IMR-90 (cell line): Measurements from ENCODE around the gene RHPN2. TPM values are rescaled to one million over a fixed set of nuclear protein-coding genes. Genes with fewer than 3 reads are reported as not detected.

Source experiments
- ATAC-seq: fragments of 200-7000 bp; cut with Tn5 transposase; 2 replicates; pipeline ENCODE4 v1.9.1; 2020; ENCODE audit warnings: low read depth, mild to moderate bottlenecking, moderate library complexity
- BruUV-seq: library from RNA; stranded (reverse); fragments of 400-500 nt; replicated peaks from 2 replicates; lab custom pipeline; 2021; lab: Mats Ljungman, UMichigan
- CTCF ChIA-PET: fragments of 300-600 bp; formaldehyde crosslinking; extraction: SDS; loops from one replicate; lab custom pipeline; 2021; ENCODE audit warnings: antibody characterized with exemption; lab: Yijun Ruan, JAX
- POLR2A ChIA-PET: fragments of 300-600 bp; sonication (Branson Sonifier 250); formaldehyde crosslinking; loops from one replicate; lab custom pipeline; 2022; ENCODE audit warnings: antibody characterized with exemption; ENCODE audit not compliant: unreplicated experiment; lab: Charles Lee
- DNase-seq: peaks from one replicate; pipeline ENCODE4 v3.0.0; 2013
- H2AFZ ChIP-seq: replicated peaks from 2 replicates; pipeline ENCODE3; 2013; ENCODE audit warnings: low read length, mild to moderate bottlenecking; ENCODE audit not compliant: poor library complexity
- H2AK5ac ChIP-seq: 2 replicates; pipeline ENCODE4 v1.6.1; 2013; ENCODE audit warnings: low read depth, low read length, inconsistent platforms
- H2AK9ac ChIP-seq: replicated peaks from 2 replicates; pipeline ENCODE3; 2013; ENCODE audit warnings: mild to moderate bottlenecking, low read depth, low read length, moderate library complexity; ENCODE audit not compliant: poor library complexity
- H2BK120ac ChIP-seq: 2 replicates; pipeline ENCODE4 v1.6.1; 2013; ENCODE audit warnings: low read depth, low read length, inconsistent platforms
- H2BK15ac ChIP-seq: 3 replicates; pipeline ENCODE4 v1.6.1; 2013; ENCODE audit warnings: low read depth, low read length, inconsistent platforms
- H2BK20ac ChIP-seq: 2 replicates; pipeline ENCODE4 v1.6.1; 2013; ENCODE audit warnings: low read depth, mild to moderate bottlenecking, inconsistent platforms, low read length, moderate library complexity
- H2BK5ac ChIP-seq: 2 replicates; pipeline ENCODE4 v1.6.1; 2013; ENCODE audit warnings: mild to moderate bottlenecking, low read depth, low read length, inconsistent platforms; ENCODE audit not compliant: poor library complexity, severe bottlenecking
- H3K14ac ChIP-seq: replicated peaks from 2 replicates; pipeline ENCODE4 v1.6.1; 2013; ENCODE audit warnings: low read depth, low read length, inconsistent platforms
- H3K18ac ChIP-seq: 2 replicates; pipeline ENCODE4 v1.6.1; 2013; ENCODE audit warnings: low read depth, low read length, control low read depth
- H3K23ac ChIP-seq: 2 replicates; pipeline ENCODE4 v1.6.1; 2013; ENCODE audit warnings: low read depth, low read length, inconsistent platforms
- H3K27ac ChIP-seq: 2 replicates; pipeline ENCODE4 v1.5.1; 2013; ENCODE audit warnings: mild to moderate bottlenecking, control low read depth, low read length; ENCODE audit not compliant: insufficient read depth
- H3K27me3 ChIP-seq: 2 replicates; pipeline ENCODE4 v1.6.1; 2013; ENCODE audit warnings: low read length; ENCODE audit not compliant: control insufficient read depth, insufficient read depth
- H3K36me3 ChIP-seq: 2 replicates; pipeline ENCODE4 v1.6.1; 2013; ENCODE audit warnings: low read length, mixed read lengths; ENCODE audit not compliant: control insufficient read depth, insufficient read depth
- H3K4ac ChIP-seq: 2 replicates; pipeline ENCODE4 v1.6.1; 2013; ENCODE audit warnings: low read depth, low read length, inconsistent platforms
- H3K4me1 ChIP-seq: 2 replicates; pipeline ENCODE4 v1.6.1; 2013; ENCODE audit warnings: low read length, mixed read lengths; ENCODE audit not compliant: control insufficient read depth, insufficient read depth
- H3K4me2 ChIP-seq: 2 replicates; pipeline ENCODE4 v1.6.1; 2013; ENCODE audit warnings: low read depth, mild to moderate bottlenecking, control low read depth, low read length, moderate library complexity
- H3K4me3 ChIP-seq: 2 replicates; pipeline ENCODE4 v1.5.1; 2013; ENCODE audit warnings: low read depth, mild to moderate bottlenecking, control low read depth, low read length, moderate library complexity; ENCODE audit not compliant: insufficient read depth
- H3K56ac ChIP-seq: 2 replicates; pipeline ENCODE4 v1.6.1; 2013; ENCODE audit warnings: low read length, inconsistent platforms; ENCODE audit not compliant: insufficient read depth; ENCODE audit errors: extremely low read depth
- H3K79me1 ChIP-seq, 2 experiments: 2 replicates each; pipeline ENCODE4 v1.6.1; 2013; ENCODE audit warnings: low read length in 2 of 2, inconsistent platforms in 1 of 2, low read depth in 1 of 2
- H3K9ac ChIP-seq: 2 replicates; pipeline ENCODE4 v1.6.1; 2013; ENCODE audit warnings: low read depth, low read length, control low read depth
- H3K9me1 ChIP-seq: 2 replicates; pipeline ENCODE4 v1.6.1; 2013; ENCODE audit warnings: low read length, inconsistent platforms; ENCODE audit not compliant: insufficient read depth
- H3K9me3 ChIP-seq: 2 replicates; pipeline ENCODE4 v1.6.1; 2013; ENCODE audit warnings: low read length; ENCODE audit not compliant: control insufficient read depth, insufficient read depth
- H4K20me1 ChIP-seq: 2 replicates; pipeline ENCODE4 v1.6.1; 2013; ENCODE audit warnings: low read length, inconsistent platforms; ENCODE audit not compliant: insufficient read depth
- H4K5ac ChIP-seq: 2 replicates; pipeline ENCODE4 v1.6.1; 2013; ENCODE audit warnings: mild to moderate bottlenecking, low read depth, low read length, control low read depth
- H4K8ac ChIP-seq, 2 experiments: 2 replicates each; pipeline ENCODE4 v1.6.1; 2013; ENCODE audit warnings: low read depth in 2 of 2, low read length in 2 of 2, control low read depth in 1 of 2, inconsistent platforms in 1 of 2
- H4K91ac ChIP-seq: 2 replicates; pipeline ENCODE4 v1.6.1; 2013; ENCODE audit warnings: low read depth, low read length, inconsistent platforms; ENCODE audit not compliant: insufficient read depth
- BHLHE40 ChIP-seq: fragments of 150-350 bp; IDR thresholded peaks from 2 replicates; pipeline ENCODE4 v1.6.1; 2016; ENCODE audit warnings: mild to moderate bottlenecking, low read depth, low read length
- CEBPB ChIP-seq: IDR thresholded peaks from 2 replicates; pipeline ENCODE4 v1.6.1; 2012; ENCODE audit warnings: low read depth, low read length, improper control_type of control experiment
- CHD1 ChIP-seq: IDR thresholded peaks from 2 replicates; pipeline ENCODE4 v1.6.1; 2012; ENCODE audit warnings: low read depth, low read length, improper control_type of control experiment
- CTCF ChIP-seq: conservative IDR thresholded peaks from 2 replicates; pipeline ENCODE4 v1.5.1; 2012; ENCODE audit warnings: mild to moderate bottlenecking, low read depth, low read length, improper control_type of control experiment
- ELK1 ChIP-seq: fragments of 150-350 bp; IDR thresholded peaks from 2 replicates; pipeline ENCODE4 v1.6.1; 2016; ENCODE audit warnings: low read depth, mild to moderate bottlenecking, low read length, moderate library complexity, borderline replicate concordance
- FOS ChIP-seq: fragments of 150-350 bp; IDR thresholded peaks from 2 replicates; pipeline ENCODE4 v1.6.1; 2016; ENCODE audit warnings: low read depth, low read length
- MAFK ChIP-seq: IDR thresholded peaks from 2 replicates; pipeline ENCODE4 v1.6.1; 2012; ENCODE audit warnings: low read depth, low read length, improper control_type of control experiment
- MAZ ChIP-seq: IDR thresholded peaks from 2 replicates; pipeline ENCODE4 v1.6.1; 2012; ENCODE audit warnings: low read depth, mild to moderate bottlenecking, low read length, improper control_type of control experiment, moderate library complexity, borderline replicate concordance
- MXI1 ChIP-seq: IDR thresholded peaks from 2 replicates; pipeline ENCODE4 v1.6.1; 2012; ENCODE audit warnings: low read depth, mild to moderate bottlenecking, low read length, moderate library complexity, borderline replicate concordance
- NFE2L2 ChIP-seq: fragments of 150-350 bp; IDR thresholded peaks from 2 replicates; pipeline ENCODE4 v1.6.1; 2016; ENCODE audit warnings: low read depth, mild to moderate bottlenecking, low read length
- POLR2A ChIP-seq: IDR thresholded peaks from 2 replicates; pipeline ENCODE4 v1.6.1; 2012; ENCODE audit warnings: mild to moderate bottlenecking, low read depth, low read length
- RAD21 ChIP-seq: IDR thresholded peaks from 2 replicates; pipeline ENCODE4 v1.6.1; 2012; ENCODE audit warnings: low read length, improper control_type of control experiment
- RCOR1 ChIP-seq: IDR thresholded peaks from 2 replicates; pipeline ENCODE4 v1.6.1; 2012; ENCODE audit warnings: mild to moderate bottlenecking, low read length, improper control_type of control experiment; ENCODE audit not compliant: insufficient replicate concordance
- RFX5 ChIP-seq: IDR thresholded peaks from 2 replicates; pipeline ENCODE4 v1.8.0; 2012; ENCODE audit warnings: low read depth, mild to moderate bottlenecking, low read length, moderate library complexity
- SMC3 ChIP-seq: fragments of 150-350 bp; IDR thresholded peaks from 2 replicates; pipeline ENCODE4 v1.6.1; 2016; ENCODE audit warnings: low read depth, mild to moderate bottlenecking, antibody characterized with exemption, low read length, moderate library complexity
- USF2 ChIP-seq: fragments of 150-350 bp; IDR thresholded peaks from 2 replicates; pipeline ENCODE4 v1.6.1; 2017; ENCODE audit warnings: mild to moderate bottlenecking, antibody characterized with exemption, low read length, low read depth
- WGBS, 2 experiments: methylation state at CpG; one replicate each; pipeline versions ENCODE4 v1.1.5 to v1.1.7; 2013; ENCODE audit warnings: missing lambda C conversion rate in 2 of 2; ENCODE audit not compliant: insufficient read length in 1 of 2; ENCODE audit errors: extremely low coverage in 2 of 2; 5-methylcytosine and 5-hydroxymethylcytosine counted together
- dilution Hi-C: fragments of 300-500 bp; cut with HindIII; formaldehyde crosslinking; loops from one replicate; pipeline ENCODE4 v1.14.3; 2018; ENCODE audit warnings: low sequenced_read_pairs; ENCODE audit not compliant: unreplicated experiment
- in situ Hi-C: fragments of 300-500 bp; cut with MboI; formaldehyde crosslinking; loops from 3 replicates; pipeline ENCODE4 v1.14.3; 2019; ENCODE audit warnings: low sequenced_read_pairs, inconsistent platforms, mixed read lengths
- intact Hi-C: fragments of 100-400 bp; cut with micrococcal nuclease; formaldehyde crosslinking; loops from 2 replicates; pipeline ENCODE4 v1.10.0; 2022
- polyA plus RNA-seq, 3 experiments: library from polyadenylated mRNA; depleted of rRNA; stranded (reverse); fragments of >200 nt; gene quantifications; 2 replicates each; pipeline ENCODE4 v1.2.3, GENCODE V29; 2012; ENCODE audit warnings: low replicate concordance in 1 of 3
- total RNA-seq: library from RNA; depleted of rRNA; stranded (reverse); fragments of >200 nt; gene quantifications from 2 replicates; pipeline ENCODE4 v1.2.3, GENCODE V29; 2012

Gene RHPN2
- total and polyA plus RNA-seq, 2 of the 4 experiments (the other 2 are of a cell fraction): 2.3 to 4.0 TPM

DNA sequence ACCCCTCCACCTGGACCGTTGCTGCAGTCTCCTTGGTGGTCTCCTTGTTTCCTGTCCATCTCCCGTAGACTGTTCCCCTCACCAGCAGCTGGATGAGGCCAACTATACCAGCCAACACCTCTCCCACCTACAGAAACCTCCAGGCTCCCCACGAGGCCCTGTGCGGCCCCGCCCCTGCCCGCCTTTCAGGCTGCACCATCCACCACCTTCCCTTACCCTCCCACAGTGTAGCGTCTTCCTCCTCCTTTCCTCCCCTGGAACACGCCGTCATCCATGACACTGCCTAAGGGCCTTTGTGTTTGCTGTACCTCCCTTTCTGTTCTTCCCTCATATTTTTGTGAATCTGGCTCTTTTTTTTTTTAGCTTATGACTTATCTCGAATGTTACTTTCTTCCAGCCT lies 43.5 kb upstream of the RHPN2 start:
- H3K18ac ChIP-seq: no peak overlapping the region
- no peaks in the 10 kb centered on the region for H3K9me1 ChIP-seq
- no peak overlapping the region for H2BK20ac ChIP-seq
- no peaks in the 10 kb centered on the region for H4K20me1 ChIP-seq
- peaks cover 38% of the 10 kb centered on the region for H3K36me3 ChIP-seq
- H3K56ac ChIP-seq: no peak overlapping the region
- 88% methylated on average over 9 of the region's 10 CpGs; no CpG with 5 or more reads in 1 of the 2 experiments for WGBS, 2 experiments
- H2BK15ac ChIP-seq: no peak overlapping the region
- H3K4me3 ChIP-seq: no peak overlapping the region
- no peak overlapping the region for H3K9ac ChIP-seq
- H3K4me2 ChIP-seq: no peak overlapping the region
- no peak overlapping the region for H4K8ac ChIP-seq
- no peak overlapping the region for H3K4ac ChIP-seq
- dilution Hi-C loops (no loop called here), intact Hi-C loops (no loop called here), in situ Hi-C loops (no loop called here)
- no peak overlapping the region for H3K27ac ChIP-seq
- no peak overlapping the region for H2AFZ ChIP-seq
- POLR2A ChIA-PET: no interaction called here
- TF ChIP-seq ELK1 (no peak), RAD21 (no peak), NFE2L2 (no peak), RCOR1 (no peak), CEBPB (no peak), CHD1 (no peak), POLR2A (no peak), SMC3 (no peak), MXI1 (no peak), RFX5 (no peak), FOS (no peak), CTCF (no peak), MAZ (no peak), USF2 (no peak), BHLHE40 (no peak), MAFK (no peak)
- H3K79me1 ChIP-seq: no peaks in the 10 kb centered on the region
- no peak for ATAC-seq
- no TSS peak for BruUV-seq
- no peak overlapping the region for H4K5ac ChIP-seq
- H3K4me1 ChIP-seq: peaks cover 2% of the 10 kb centered on the region; the same call in 1 of the 2 replicates
- CTCF ChIA-PET: interaction anchor here (0.6 kb wide), 1 partner anchor 11 kb away, joined by 4 read pairs; no protein-coding TSS in a partner anchor
- no peaks in the 10 kb centered on the region for H3K9me3 ChIP-seq
- H3K14ac ChIP-seq: no peak overlapping the region
- no peak overlapping the region for H2AK5ac ChIP-seq
- no peaks in the 10 kb centered on the region for H3K27me3 ChIP-seq
- no peak for DNase-seq
- no peak overlapping the region for H4K91ac ChIP-seq
- H2BK120ac ChIP-seq: no peak overlapping the region
- H2AK9ac ChIP-seq: no peak overlapping the region
- no peak overlapping the region for H3K23ac ChIP-seq
- H2BK5ac ChIP-seq: no peak overlapping the region
